SK-N-MC (cell line): ENCODE results near the gene TLE7.

Experiments used
- EZH2 ChIP-seq: fragments of 200-600 bp; sonication (generic); IDR thresholded peaks from one replicate; pipeline ENCODE4 v1.6.1; 2017; ENCODE audit warnings: antibody characterized with exemption
- POLR2AphosphoS5 ChIP-seq: IDR thresholded peaks from 2 replicates; pipeline ENCODE4 v1.6.1; 2012; ENCODE audit warnings: mild to moderate bottlenecking, low read depth, low read length, borderline replicate concordance

DNA sequence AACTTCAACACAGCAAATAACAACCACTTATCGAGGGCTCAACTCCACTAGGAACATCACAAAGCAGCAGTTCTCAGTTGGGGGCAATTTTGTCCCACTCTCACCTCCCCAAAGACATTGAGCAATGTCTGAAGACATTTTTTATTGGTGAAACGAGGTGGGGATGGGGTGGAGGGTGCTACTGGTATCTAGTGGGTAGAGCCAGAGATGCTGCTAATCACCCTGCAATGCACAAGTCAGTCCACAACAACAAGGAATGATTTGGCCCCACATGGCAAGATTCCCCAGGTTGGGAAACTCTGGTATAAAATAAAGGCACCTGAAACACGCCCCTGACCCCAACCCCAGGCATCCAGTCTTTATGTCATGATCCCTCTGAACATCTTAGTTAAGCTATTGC lies 33.3 kb downstream of the TLE7 start:
- TF ChIP-seq EZH2 (no peak), POLR2AphosphoS5 (no peak)
